Activated T-helper 1 cell treated with anti-CD3 and anti-CD28 coated beads, Interleukin-2, amount 50 U/mL, for 16 hours (primary cell): ENCODE results near the gene SDK1.
"Not testable (repeated sequence)": the region's sequence is repeated elsewhere in the genome, so short reads cannot be mapped to it uniquely, and the experiment has no call there.

Experiments used
- DNase-seq, 2 donors: peaks; one replicate each; pipeline ENCODE4 v3.0.0-alpha.2; 2020; ENCODE audit warnings: low read depth in 1 of 2, low spot score in 1 of 2

Gene SDK1

DNA sequence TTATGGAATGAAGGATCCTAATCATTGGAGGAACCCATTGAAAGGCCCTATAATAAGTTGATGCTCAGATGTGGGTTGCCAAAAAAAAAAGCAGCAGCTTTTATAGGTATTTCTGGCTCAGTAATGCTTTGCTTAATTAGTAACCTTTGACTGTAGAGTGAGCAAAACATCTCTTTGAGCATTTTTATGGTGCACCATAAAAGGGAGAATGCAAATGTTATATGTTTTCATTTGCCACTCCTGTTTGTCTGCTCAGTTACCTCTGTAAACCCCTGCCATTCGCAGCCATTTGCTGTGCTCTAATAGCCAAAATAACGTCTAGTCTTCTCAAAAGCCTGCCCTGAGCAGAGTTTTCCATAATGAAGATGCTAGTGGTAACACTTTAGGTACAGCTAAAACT is 792.0 kb downstream of the SDK1 start:
- DNase-seq: no peak

DNA sequence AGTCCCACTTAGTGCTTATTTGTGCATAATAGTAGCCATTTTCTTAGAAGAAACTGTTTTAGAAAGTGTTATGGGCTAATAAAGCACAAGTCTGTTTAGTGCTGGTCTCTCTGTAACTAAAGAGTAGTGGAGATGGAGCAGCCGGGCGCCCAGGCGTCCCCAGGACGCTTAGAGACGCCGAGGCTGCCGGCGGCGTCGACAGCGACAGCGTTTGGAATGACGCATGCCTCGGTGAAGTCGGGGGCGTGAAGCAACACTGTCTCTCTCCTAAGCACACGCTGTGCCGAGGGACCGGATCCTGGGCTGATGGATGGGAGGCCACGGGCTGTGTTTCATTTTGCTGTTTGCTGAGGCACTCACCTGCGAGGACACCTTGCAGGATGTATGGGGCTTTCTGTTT is 792.4 kb downstream of the SDK1 start:
- DNase-seq: no peak

DNA sequence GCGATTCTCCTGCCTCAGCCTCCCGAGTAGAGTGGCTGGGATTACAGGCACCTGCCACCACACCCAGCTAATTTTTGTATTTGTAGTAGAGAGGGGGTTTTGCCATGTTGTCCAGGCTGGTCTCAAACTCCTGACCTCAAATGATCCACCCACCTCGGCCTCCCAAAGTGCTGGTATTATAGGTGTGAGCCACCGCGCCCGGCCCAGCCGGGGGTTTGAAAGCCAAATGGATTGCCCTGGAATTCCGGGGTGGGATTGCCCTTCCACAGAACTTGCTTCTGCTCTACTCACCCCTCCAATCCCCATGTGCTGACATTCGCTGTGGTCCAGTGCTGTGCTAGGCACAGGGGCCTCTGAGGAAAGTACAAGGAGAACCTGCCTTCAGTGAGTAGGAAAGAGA is 793.1 kb downstream of the SDK1 start:
- DNase-seq: not testable (repeated sequence)

DNA sequence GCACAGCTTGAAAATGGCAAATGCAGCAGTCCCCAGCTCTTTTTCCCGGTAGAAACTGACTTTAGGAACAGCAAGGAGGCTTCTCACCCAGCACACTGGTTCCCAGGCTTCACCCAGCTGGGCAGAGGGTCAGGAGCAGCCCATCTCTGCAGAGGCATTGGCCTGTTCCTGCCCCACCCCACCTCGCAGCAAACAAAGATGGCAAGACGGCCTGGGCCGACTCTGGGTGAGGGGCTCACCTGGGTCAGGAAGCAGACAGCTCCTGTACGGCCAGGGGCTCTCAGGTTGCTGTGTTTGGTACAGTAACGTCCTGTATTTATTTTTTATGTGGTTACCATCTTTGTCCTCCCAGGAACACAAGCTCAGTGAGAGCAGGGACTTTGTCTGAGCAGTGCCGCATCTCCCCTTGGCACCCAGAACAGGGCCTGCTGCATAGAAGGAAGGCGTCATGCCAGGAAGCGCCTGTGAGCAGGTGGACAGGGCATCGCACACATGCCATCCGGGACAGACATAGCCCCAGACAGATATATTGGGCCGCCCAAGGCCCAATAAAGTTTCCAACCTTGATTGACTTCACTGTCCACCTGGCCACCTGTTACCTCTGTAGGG is 796.1 kb downstream of the SDK1 start:
- no peak for DNase-seq

DNA sequence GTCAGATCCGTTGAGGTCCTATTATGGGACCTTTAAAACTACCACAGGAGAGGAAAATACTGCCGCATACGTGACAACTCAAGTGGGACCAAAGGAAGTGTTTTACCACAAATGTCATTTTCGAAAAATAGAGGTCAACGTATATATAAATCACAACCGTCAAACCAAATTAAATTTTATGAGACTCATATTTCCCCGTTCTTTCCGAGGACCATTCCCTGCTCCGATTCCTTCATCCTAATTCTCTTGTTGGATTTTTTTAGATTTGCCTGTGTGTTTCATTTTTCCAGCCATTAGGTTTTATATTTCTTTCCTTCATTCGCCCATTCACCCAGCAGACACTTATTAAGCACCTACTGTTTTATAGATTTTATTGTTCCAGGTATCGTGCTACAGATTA is 797.1 kb downstream of the SDK1 start:
- no peak for DNase-seq

DNA sequence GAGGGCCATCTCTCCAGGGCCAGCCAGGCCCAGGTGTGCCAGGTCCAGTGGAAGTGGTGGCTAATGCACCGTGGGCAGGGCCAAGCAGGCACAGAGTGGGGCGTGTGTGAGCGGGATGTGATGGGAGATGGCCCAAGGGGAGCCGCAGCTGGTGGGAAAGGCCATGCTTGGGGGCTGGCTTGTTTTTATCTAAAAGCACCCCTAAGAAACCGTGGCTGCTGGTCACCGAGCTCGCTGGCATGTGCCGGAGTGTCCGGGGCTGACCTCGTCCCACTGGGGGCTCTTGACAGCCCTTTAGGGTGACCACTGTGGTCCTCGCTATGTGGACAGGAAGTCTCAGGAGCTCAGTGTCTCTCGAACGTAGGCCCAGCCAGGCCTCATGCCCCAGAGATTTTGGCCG is 798.6 kb downstream of the SDK1 start:
- DNase-seq: no peak

DNA sequence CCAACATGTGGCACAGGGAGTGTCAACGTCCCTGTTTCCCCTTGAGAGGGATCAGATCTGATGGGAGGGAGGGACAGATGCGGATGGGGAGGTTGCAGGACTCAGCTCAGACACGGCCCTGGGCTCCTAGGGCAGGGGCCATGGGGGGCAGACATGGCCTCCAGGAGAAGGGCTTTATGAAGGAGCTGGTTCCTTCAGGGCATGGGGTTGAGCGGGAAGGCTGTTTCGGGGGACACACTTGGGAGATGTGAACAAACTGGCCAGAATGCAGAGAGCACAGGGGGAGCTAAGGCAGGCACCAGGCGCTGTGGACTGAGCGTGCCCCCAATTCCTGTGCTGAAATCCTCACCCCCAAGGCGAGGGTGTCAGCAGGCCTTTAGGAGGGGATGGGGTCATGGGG is 799.1 kb downstream of the SDK1 start:
- DNase-seq: no peak

DNA sequence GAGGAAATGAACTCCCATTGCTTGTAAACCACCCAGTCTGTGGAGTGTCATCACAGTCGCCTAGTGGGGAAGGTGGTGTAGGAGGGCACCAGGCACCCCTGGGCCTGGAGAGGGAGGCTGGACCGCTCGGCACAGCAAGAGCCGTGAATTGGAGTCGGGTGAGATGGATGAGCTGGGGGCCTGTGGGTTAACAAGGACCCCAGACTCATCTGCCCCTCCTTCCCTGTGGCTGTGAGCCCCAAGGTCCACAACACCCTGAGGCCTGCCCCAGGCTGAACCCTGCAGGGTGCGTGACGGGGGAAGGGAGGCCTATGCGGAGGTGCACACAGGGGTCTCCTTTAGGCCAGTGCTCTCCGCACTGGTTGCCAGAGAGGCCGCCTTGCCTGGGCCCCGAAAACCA is 799.6 kb downstream of the SDK1 start:
- DNase-seq: no peak

DNA sequence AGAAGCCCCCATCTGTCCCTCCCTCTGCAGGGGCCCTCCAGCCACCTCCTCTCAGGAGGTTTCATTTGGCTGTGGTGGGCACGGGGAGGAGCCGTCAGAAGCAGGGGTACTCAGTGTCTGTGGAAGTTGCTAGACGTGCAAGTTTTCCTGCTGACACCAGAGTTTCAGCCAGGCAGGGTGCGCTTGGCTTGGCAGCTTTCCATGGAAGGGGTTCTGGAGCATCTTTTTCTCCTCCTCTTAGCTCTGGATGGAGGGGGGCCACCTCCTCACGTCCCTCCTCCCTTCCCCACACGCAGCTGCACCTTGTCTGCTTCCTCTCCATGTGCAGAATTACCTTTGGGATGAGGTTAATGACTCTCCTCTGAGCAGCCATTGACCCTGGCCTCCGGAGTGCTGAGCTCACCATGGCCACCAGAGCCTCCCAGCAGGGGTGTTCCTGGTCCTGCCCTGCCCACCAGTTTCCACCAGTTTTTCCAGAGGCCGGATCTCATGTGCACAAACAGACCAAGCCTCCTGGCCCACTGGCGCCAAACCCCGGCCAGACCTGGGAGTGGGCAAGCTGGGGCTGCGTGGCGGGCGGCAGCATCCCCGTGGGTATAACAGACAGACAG is 801.3 kb downstream of the SDK1 start:
- no peak for DNase-seq

DNA sequence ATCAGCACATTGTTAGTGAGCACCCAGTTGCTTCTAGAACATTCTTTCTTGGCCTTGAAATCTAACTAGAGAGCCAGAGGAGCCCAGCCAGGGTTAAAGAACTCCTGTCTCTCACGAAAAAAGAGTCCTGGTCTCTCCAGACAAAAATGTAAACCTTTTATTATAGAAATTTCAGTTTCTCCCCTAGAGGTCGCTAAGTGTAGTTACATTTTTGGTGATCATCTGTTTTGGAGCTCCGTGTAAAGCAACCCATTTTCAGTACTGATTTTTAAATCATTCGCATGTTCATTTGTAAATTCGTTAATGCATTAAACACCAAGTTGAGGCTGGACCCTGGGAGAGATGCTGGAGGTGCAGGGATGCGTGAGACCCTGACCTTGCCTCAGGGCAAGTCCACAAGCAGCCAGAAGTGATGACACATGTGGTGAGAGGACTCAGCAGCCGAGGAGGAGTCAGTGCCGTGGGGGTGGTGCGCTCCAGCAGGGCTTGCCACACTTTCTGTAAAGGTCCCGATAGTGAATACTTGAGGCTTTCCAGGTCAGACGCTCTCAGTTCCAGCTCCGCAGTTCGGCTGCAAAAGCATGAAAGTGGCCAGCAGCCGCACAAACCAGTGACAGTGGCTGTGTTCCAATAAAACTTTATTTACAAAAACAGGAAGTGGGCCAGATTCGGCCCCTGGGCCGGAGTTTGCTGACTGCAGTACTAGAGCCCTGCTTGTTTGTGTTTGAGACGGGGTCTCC is 802.5 kb downstream of the SDK1 start:
- no peak for DNase-seq

DNA sequence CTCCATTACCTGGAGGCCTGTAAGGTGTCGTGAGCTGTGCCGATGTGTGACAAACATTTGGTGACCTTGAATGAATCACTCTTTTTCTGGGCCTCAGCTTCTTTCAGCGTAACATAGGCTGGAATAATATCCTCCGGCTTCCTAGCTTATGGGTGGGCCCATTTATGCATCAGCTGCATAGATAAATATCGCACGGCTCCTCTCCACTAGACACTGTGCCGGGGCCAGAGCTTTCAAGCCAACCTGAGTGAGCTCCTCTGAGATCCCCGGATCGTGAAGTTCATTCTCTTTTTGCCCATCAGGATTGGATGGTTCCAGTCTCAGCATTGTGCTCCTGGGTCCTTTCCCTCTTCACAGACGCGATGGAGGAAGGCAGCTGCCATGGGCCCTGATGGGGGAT is 806.8 kb downstream of the SDK1 start:
- no peak for DNase-seq

DNA sequence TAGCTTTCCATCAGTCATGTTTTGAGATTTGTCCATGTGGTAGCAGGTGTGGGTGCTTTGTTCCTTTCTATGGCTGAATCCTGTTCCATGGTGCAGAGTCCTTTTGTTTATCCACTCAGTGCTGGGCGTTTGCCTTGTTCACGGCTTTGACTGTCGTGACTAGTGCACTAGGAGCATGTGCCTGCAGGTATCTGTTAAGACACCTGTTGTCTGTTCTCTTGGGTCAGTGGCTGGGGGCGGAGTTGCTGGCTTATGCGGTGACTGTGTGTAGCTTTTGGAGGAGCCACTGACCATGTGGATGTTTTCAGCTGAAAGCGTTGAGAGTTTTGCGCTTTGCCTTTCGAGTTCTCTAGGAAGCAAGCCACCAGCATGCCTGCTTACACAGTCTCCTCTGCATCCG is 807.9 kb downstream of the SDK1 start:
- no peak for DNase-seq

DNA sequence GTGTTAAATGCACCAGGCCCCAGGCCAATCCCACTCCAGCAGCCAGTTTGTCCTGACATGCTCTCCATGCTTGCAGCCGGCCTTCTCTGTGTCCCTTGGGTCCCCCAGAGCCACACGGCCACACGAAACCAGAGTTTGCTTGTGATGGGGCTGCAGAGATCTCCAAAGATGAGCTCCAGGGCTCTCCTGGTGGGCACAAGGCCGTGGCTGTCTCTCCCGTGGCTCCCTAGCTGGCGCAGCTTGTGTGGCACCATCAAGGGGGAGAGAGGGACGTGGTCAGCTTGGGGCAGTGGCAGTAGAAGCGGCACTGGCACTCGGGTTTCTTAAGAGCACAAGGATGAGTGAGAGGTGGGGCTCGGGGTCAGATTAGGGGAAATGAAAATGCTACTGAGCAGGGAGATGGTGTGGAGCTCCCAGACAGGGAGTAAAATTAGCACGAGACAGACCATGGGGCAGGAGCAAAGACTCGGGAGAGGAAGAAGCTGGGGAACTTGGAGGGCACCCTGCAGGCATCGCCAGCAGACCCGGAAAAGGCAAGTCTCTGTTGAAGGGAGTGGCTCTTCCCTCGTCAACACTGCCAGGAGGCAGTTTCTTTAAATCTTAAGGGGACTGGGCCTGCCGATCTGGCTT is 808.5 kb downstream of the SDK1 start:
- DNase-seq: no peak

DNA sequence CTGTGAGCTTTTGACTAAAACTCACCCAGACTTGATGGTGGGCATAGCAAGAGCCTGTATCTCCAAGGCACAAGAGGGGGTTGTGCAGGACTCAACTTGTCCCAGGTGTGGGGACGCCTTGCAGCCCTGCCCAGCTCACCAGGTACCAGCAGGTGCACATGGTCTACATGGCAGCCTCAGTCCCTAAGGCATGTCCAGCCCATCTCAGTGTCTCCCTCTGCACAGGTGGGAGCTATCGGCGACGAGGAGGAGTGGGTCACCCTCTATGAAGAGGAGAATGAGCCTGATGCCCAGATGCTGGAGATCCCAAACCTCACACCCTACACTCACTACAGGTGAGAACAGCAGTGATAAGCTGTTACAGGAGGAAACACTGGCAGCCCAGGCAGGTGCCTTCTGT is 809.4 kb downstream of the SDK1 start:
- no peak for DNase-seq

DNA sequence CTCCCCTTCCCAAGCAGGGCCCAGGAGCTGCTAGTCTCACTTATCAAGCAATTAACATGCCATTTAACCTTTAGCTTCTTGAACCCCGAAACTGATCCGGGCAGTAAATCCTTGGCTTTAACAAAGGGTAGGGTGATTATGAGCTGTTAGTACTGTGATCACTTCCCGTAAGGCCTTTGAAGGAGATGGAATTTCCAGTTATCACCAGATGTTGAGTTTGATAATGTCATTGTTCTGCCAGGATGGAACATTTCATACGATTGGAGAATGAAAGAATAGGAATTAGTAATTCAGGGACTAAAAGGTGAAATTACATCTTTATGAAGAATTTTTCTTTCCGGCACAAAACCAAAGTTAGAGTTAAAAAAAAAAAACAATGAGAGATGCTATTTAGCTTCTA is 810.1 kb downstream of the SDK1 start:
- DNase-seq: no peak

DNA sequence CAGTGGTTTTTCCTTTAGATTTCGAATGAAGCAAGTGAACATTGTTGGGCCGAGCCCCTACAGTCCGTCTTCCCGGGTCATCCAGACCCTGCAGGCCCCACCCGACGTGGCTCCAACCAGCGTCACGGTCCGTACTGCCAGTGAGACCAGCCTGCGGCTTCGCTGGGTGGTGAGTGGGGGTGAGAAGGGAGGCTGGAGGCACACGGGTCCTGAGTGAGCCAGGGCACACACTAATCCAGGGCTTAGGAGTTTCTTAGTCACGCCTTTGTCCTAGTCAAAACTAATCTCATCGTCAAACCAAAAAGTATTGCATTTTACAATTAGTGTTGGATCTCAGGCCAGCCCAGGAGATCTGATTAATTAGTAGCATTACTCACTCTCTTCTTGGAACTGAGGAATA is 812.2 kb downstream of the SDK1 start:
- DNase-seq: no peak

DNA sequence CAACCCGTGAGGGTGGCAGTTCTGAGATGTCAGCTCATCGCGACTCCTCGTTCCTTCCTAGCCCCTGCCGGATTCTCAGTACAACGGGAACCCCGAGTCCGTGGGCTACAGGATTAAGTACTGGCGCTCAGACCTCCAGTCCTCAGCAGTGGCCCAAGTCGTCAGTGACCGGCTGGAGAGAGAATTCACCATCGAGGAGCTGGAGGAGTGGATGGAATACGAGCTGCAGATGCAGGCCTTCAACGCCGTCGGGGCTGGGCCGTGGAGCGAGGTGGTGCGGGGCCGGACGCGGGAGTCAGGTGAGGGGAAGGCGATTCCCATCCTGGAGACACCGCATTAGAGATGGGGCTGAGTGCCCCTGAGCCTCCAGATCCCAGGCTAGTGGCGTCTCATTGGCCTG is 812.9 kb downstream of the SDK1 start:
- no peak for DNase-seq

DNA sequence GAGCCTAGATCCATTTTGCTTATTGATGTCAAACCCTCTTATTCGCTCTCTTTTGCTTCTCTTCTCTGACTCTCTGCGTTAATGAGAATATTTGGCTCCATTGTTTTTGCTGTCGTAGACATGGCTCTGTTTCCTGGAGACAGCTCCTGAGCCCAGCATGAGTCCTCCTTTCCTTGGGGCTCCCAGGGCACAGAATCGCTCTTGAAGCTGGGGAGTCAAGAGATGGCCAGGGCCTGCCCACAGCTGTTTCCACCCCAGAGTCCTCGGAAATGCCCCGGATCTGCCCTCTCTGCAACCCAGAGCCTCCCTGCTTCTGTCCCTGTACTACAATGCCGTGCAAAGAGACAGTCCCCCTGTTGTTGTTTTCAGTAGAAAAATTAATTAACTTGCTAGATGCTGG is 814.4 kb downstream of the SDK1 start:
- no peak for DNase-seq

DNA sequence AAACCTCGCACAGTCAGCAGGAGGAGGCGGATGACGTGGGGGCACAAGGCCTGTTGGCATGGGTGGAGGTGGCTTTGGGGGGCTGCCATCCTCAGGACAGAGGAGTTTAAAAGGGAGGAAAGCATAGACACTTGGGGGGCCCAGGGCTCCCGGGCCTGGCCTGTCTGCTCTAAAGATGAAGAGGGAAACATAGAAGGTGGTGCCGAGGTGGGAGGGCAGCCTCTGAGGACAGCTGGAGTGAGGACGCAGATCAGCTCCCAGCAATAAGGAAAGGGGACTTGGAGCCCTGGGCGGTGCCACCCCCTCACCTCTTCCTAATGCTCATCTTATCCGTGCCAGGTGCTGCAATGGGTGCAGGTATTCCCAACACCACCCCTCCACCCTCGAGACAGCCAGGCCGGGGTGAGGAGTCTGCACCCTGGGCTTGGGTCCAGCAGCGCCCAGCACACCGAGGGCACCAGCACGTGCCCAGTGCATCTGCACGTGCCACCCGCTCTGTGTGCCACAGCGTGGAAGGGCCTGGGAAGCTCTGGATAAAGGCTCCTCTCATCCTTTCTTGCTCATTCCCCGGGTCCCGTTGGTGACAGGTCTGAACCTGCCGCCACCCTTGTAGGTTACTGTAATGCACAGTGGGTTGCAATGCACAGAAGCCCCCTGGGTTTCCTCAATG is 815.0 kb downstream of the SDK1 start:
- DNase-seq: no peak

DNA sequence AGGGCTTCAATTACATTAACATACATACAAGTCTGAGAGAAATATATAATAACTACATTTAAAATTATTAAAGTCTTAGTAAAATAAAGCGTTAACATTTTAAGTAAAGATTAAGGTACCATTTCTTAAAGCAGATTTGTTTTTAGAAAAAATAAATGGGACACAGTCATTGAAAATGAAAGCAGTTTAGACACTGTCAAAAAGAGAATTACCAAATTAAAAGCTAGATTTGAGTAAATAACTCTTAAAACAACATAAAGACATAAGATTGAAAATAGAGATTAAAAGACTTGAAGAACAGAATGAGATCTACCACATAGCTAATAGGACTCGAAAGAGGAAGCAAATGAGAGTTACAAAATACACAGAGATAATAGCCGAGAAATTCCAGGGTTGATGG is 818.8 kb downstream of the SDK1 start:
- no peak for DNase-seq

DNA sequence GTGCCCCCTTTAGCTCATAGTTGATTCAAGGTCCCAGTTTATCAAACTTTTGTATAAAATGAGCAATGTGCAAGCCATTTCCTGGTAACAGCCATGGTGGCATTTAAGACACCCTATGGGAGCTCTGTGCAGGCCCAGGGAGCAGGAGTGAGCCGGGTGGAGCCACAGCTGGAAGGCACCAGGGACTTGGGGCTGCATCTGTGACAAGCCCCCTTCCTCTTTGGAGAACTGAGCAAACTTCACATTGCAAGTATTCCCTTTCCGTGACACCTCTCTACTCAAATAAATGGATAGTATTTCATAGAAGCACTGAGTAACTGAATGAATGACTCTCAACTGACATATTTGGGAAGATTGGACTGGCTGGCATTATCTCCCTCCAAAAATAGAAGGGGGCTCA is 822.3 kb downstream of the SDK1 start:
- no peak for DNase-seq

DNA sequence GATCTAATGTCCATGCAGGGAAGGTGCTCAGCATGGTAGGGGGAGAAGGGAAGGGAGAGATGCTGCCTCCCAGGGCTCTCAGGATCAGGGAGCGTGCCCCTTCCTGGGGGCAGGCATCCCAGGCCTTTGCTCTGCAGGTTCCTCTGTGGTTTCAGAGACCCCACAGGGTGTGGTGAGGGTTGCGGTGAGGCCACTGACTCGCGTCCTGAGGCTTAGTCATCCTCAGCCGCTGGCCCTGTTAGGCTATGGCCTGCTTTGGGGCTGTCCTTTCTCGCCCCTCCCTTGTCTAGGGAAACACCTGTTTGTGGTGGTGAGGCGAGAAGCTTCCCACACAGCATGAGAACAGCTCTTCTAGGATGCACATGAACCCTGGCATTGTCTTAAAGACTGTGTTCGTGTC is 822.8 kb downstream of the SDK1 start:
- DNase-seq: no peak
